CD14-positive monocyte (primary cell): Measurements from ENCODE around the gene GRK2. TPM values are rescaled to one million over a fixed set of nuclear protein-coding genes. Genes with fewer than 3 reads are reported as not detected.

ENCODE experiments used
- DNase-seq, 3 donors: peaks; one replicate each; pipeline ENCODE4 v3.0.0-alpha.2; 2011 to 2022
- H2AFZ ChIP-seq: 2 replicates; pipeline ENCODE4 v1.6.0; 2012; ENCODE audit warnings: mild to moderate bottlenecking, low read depth, low read length, inconsistent platforms; ENCODE audit not compliant: insufficient read depth, poor library complexity, severe bottlenecking
- H3K27ac ChIP-seq, 2 donors: 1 replicate in 1 of 2; 2 replicates in 1 of 2; pipeline ENCODE4 v1.5.1; 2012 to 2013; ENCODE audit warnings: low read length in 2 of 2, control low read depth in 1 of 2, inconsistent platforms in 1 of 2, low read depth in 1 of 2, mild to moderate bottlenecking in 1 of 2
- H3K27me3 ChIP-seq, 2 donors: one replicate each; pipeline versions ENCODE4 v1.6.0 to v1.6.1; 2011 to 2013; ENCODE audit warnings: low read length in 2 of 2; ENCODE audit not compliant: control insufficient read depth in 2 of 2, insufficient read depth in 2 of 2
- H3K36me3 ChIP-seq, 2 donors: replicated peaks in 1 of 2; 1 replicate in 1 of 2; 2 replicates in 1 of 2; pipeline versions ENCODE4 v1.5.1 to v1.6.1; 2012 to 2013; ENCODE audit warnings: low read length in 2 of 2, control low read depth in 1 of 2, inconsistent platforms in 1 of 2, mild to moderate bottlenecking in 1 of 2; ENCODE audit not compliant: insufficient read depth in 2 of 2, control insufficient read depth in 1 of 2
- H3K4me1 ChIP-seq, 2 donors: 1 replicate in 1 of 2; 2 replicates in 1 of 2; pipeline versions ENCODE4 v1.5.1 to v1.6.1; 2012 to 2013; ENCODE audit warnings: low read length in 2 of 2, control low read depth in 1 of 2, inconsistent platforms in 1 of 2, mild to moderate bottlenecking in 1 of 2, moderate library complexity in 1 of 2; ENCODE audit not compliant: insufficient read depth in 2 of 2, control insufficient read depth in 1 of 2
- H3K4me2 ChIP-seq: replicated peaks from 2 replicates; pipeline ENCODE3; 2012; ENCODE audit warnings: low read length, moderate library complexity, mild to moderate bottlenecking; ENCODE audit not compliant: poor library complexity, severe bottlenecking; ENCODE audit errors: extremely low read depth
- H3K4me3 ChIP-seq, 3 experiments: fragments of 200-600 bp in 1 of 3; sonication (generic) in 1 of 3; replicated peaks in 1 of 3; 1 replicate in 2 of 3; 2 replicates in 1 of 3; pipeline ENCODE4 v1.5.1; 2011 to 2013; ENCODE audit warnings: low read length in 3 of 3, mild to moderate bottlenecking in 3 of 3, control low read depth in 2 of 3, low read depth in 2 of 3, inconsistent platforms in 1 of 3, moderate library complexity in 1 of 3
- H3K79me2 ChIP-seq: 2 replicates; pipeline ENCODE4 v1.6.0; 2012; ENCODE audit warnings: mild to moderate bottlenecking, control low read depth, inconsistent platforms, low read length, moderate library complexity; ENCODE audit not compliant: insufficient read depth
- H3K9ac ChIP-seq: 2 replicates; pipeline ENCODE4 v1.6.0; 2017; ENCODE audit warnings: low read length, mild to moderate bottlenecking; ENCODE audit not compliant: insufficient read depth, poor library complexity, severe bottlenecking
- H3K9me3 ChIP-seq, 2 donors: replicated peaks in 1 of 2; 1 replicate in 1 of 2; 2 replicates in 1 of 2; pipeline versions ENCODE4 v1.5.1 to v1.6.1; 2012 to 2013; ENCODE audit warnings: low read length in 2 of 2, control low read depth in 1 of 2; ENCODE audit not compliant: control insufficient read depth in 1 of 2, insufficient read depth in 1 of 2
- H4K20me1 ChIP-seq: 2 replicates; pipeline ENCODE4 v1.6.0; 2012; ENCODE audit warnings: mild to moderate bottlenecking, low read length, control low read depth, moderate library complexity; ENCODE audit not compliant: insufficient read depth
- H3K27ac Mint-ChIP-seq, 7 donors: one replicate each; pipeline ENCODE4 v1.8.0; 2020; ENCODE audit warnings: mild to moderate bottlenecking in 7 of 7, mixed read lengths in 7 of 7, moderate library complexity in 6 of 7, inconsistent platforms in 2 of 7
- H3K27me3 Mint-ChIP-seq, 3 donors: one replicate each; pipeline ENCODE4 v1.8.0; 2021 to 2022; ENCODE audit warnings: low read depth in 3 of 3, mild to moderate bottlenecking in 3 of 3, mixed read lengths in 3 of 3, moderate library complexity in 3 of 3, inconsistent platforms in 1 of 3
- H3K36me3 Mint-ChIP-seq, 2 donors: one replicate each; pipeline ENCODE4 v1.8.0; 2020; ENCODE audit warnings: mixed read lengths in 2 of 2, inconsistent platforms in 1 of 2, mild to moderate bottlenecking in 1 of 2
- H3K4me1 Mint-ChIP-seq: one replicate; pipeline ENCODE4 v1.8.0; 2020; ENCODE audit warnings: mild to moderate bottlenecking, mixed read lengths
- H3K4me3 Mint-ChIP-seq, 2 donors: one replicate each; pipeline ENCODE4 v1.8.0; 2020; ENCODE audit warnings: mild to moderate bottlenecking in 2 of 2, mixed read lengths in 2 of 2, moderate library complexity in 1 of 2
- H3K9me3 Mint-ChIP-seq, 7 donors: one replicate each; pipeline ENCODE4 v1.8.0; 2020 to 2022; ENCODE audit warnings: mixed read lengths in 7 of 7, mild to moderate bottlenecking in 6 of 7, moderate library complexity in 6 of 7, inconsistent platforms in 2 of 7
- WGBS: methylation state at CpG from one replicate; pipeline ENCODE4 v1.1.5; 2013; ENCODE audit warnings: missing lambda C conversion rate; ENCODE audit not compliant: insufficient coverage; 5-methylcytosine and 5-hydroxymethylcytosine counted together
- intact Hi-C, 2 donors: fragments of 100-400 bp; cut with micrococcal nuclease; formaldehyde crosslinking; loops; one replicate each; pipeline versions ENCODE4 v1.15.0 to v1.15.1; 2023
- polyA plus RNA-seq, 3 donors: library from polyadenylated mRNA; depleted of rRNA in 1 of 3; unstranded in 2 of 3; stranded (reverse) in 1 of 3; fragments of 300-500 nt in 2 of 3; fragments of >200 nt in 1 of 3; fragmentation: Illumina TruSeq in 2 of 3; gene quantifications; 1 replicate in 2 of 3; 2 replicates in 1 of 3; pipeline ENCODE4 v1.2.3, GENCODE V29; 2012 to 2021
- TF ChIP-seq, protein P1 (sequence below): fragments of 200-600 bp; IDR thresholded peaks from one replicate; pipeline ENCODE4 v1.8.0; 2022; ENCODE audit warnings: antibody characterized with exemption, mild to moderate bottlenecking

Gene GRK2
- polyA plus RNA-seq, 3 donors: 34.9 to 777 (median 43.0) TPM

DNA sequence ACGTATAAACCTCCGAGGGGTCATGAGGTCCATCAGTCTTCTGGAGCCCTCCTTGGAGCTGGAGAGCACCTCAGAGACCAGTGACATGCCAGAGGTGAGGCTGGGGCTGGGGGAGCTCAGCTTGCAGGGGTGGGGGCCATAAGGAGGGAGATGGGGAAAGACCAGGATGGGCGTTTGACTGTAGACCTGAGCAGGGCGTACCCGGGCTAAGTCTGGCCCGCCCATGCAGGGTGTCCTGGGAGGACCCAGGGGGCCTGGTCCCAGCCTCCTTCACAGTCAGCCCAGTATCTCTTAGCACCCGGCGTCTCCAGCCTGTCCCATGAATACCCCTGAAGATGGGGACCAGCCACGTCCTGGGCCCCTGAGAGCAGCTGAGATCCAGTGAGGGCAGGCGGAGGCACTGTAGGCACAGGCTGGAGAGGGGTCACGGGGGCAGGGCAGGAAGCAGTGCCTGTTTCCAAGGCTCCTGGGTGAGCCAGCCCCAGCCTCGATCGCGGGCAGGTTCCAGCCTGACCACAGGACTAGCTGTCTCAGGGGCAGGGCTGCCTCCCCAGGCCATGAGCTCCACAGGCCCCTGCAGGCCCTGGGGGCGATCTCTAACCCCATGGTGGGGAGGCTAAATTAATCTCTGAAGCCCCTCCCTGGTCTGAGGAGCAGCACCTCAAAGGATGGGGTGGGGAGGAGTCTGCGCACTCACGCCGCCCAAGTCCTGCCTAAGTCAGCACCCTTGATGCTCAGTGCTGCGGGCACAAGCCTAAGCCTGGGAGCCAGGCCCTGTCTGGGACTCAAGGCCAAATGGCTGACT is 44.2 kb downstream of the GRK2 start:
- Mint-ChIP-seq H3K4me1 (peaks cover 33% of the 10 kb centered on the region), H3K4me3 (no peak overlapping the region), H3K36me3 (peaks cover 44 to 63% of the 10 kb centered on the region in 2 donors), H3K27ac (no peak overlapping the region), H3K27me3 (no peaks in the 10 kb centered on the region), H3K9me3 (no peaks in the 10 kb centered on the region)
- Histone ChIP-seq H3K4me3 (no peak overlapping the region), H3K79me2 (no peaks in the 10 kb centered on the region), H4K20me1 (peaks cover 22% of the 10 kb centered on the region), H3K4me1 (peaks cover 26 to 29% of the 10 kb centered on the region in 2 donors), H3K27me3 (no peaks in the 10 kb centered on the region), H3K36me3 (peaks cover 49 to 52% of the 10 kb centered on the region in 2 donors), H3K27ac (no peak overlapping the region), H3K9ac (no peak overlapping the region), H3K9me3 (no peaks in the 10 kb centered on the region), H2AFZ (no peak overlapping the region), H3K4me2 (no peak overlapping the region)
- WGBS: 90% methylated on average over 15 of the region's 19 CpGs
- TF ChIP-seq, protein P1, sequence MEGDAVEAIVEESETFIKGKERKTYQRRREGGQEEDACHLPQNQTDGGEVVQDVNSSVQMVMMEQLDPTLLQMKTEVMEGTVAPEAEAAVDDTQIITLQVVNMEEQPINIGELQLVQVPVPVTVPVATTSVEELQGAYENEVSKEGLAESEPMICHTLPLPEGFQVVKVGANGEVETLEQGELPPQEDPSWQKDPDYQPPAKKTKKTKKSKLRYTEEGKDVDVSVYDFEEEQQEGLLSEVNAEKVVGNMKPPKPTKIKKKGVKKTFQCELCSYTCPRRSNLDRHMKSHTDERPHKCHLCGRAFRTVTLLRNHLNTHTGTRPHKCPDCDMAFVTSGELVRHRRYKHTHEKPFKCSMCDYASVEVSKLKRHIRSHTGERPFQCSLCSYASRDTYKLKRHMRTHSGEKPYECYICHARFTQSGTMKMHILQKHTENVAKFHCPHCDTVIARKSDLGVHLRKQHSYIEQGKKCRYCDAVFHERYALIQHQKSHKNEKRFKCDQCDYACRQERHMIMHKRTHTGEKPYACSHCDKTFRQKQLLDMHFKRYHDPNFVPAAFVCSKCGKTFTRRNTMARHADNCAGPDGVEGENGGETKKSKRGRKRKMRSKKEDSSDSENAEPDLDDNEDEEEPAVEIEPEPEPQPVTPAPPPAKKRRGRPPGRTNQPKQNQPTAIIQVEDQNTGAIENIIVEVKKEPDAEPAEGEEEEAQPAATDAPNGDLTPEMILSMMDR: no peak
- intact Hi-C loops: no loop called here
- DNase-seq: no peak

GRCh38 chr11:67311051-67311555 is 44.8 kb downstream of the GRK2 start:
- Histone ChIP-seq H2AFZ (no peak overlapping the region), H3K9me3 (no peaks in the 10 kb centered on the region), H3K27me3 (no peaks in the 10 kb centered on the region), H3K4me3 (no peak overlapping the region), H3K9ac (no peak overlapping the region), H3K79me2 (no peaks in the 10 kb centered on the region), H3K27ac (no peak overlapping the region), H3K36me3 (peaks cover 49 to 52% of the 10 kb centered on the region in 2 donors), H3K4me2 (no peak overlapping the region), H4K20me1 (peaks cover 17% of the 10 kb centered on the region), H3K4me1 (peaks cover 26 to 29% of the 10 kb centered on the region in 2 donors)
- intact Hi-C loops: no loop called here
- peak overlapping the region in 2 of 7 donors; percentile 45 to 61 for H3K27ac Mint-ChIP-seq
- no peak overlapping the region for H3K4me3 Mint-ChIP-seq
- peaks cover 43 to 56% of the 10 kb centered on the region in 2 donors for H3K36me3 Mint-ChIP-seq
- H3K4me1 Mint-ChIP-seq: peaks cover 29% of the 10 kb centered on the region
- H3K9me3 Mint-ChIP-seq: no peaks in the 10 kb centered on the region
- TF ChIP-seq, protein P1: no peak
- 94% methylated on average over 14 of the region's 18 CpGs for WGBS
- no peak for DNase-seq
- H3K27me3 Mint-ChIP-seq: no peaks in the 10 kb centered on the region
